ENCODE results near the gene HSD17B7.

DNA sequence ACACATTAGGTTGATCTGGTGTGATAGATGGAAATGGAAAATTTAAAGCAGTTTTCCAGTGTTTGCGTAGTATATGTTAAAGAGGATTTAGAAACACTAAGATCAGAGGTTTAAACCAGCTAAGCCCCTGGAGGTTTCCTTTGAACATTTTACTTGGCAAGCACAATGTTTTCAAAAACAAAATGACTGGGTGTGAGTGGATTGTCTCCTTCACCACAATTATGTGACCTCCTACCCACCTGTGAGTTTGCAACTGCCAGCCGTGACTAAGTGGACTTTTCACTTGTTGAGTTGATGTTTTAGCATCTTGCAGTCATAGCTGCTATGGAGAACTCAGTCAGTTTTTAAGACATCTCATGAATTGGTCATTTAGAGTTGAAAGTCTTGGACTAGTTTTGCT, 65.8 kb downstream of the HSD17B7 start:
- TF ChIP-seq, protein P1, sequence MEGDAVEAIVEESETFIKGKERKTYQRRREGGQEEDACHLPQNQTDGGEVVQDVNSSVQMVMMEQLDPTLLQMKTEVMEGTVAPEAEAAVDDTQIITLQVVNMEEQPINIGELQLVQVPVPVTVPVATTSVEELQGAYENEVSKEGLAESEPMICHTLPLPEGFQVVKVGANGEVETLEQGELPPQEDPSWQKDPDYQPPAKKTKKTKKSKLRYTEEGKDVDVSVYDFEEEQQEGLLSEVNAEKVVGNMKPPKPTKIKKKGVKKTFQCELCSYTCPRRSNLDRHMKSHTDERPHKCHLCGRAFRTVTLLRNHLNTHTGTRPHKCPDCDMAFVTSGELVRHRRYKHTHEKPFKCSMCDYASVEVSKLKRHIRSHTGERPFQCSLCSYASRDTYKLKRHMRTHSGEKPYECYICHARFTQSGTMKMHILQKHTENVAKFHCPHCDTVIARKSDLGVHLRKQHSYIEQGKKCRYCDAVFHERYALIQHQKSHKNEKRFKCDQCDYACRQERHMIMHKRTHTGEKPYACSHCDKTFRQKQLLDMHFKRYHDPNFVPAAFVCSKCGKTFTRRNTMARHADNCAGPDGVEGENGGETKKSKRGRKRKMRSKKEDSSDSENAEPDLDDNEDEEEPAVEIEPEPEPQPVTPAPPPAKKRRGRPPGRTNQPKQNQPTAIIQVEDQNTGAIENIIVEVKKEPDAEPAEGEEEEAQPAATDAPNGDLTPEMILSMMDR (IDR thresholded peaks at IDR 0.05): no peak
- TF ChIP-seq FOXK1 (CRISPR knock-in tag; IDR thresholded peaks at IDR 0.05): no peak

Measured in WTC11 (cell line).